SJSA1 (cell line): ENCODE data around the gene NOTCH1. TPM values are rescaled to one million over a fixed set of nuclear protein-coding genes. Genes with fewer than 3 reads are reported as not detected.

Experiments
- total RNA-seq: library from RNA; depleted of rRNA; stranded (reverse); fragments of >200 nt; shearing (Covaris generic); gene quantifications from 2 replicates; pipeline ENCODE4 v1.2.3, GENCODE V29; 2014; rRNA removed

The NOTCH1 gene
- total RNA-seq, 1 experiment from 2014 or later: 8.0 TPM

Other genes starting within 250 kb of the NOTCH1 start
- not detected in 2 replicates for gene CCDC187, start 242.0 kb downstream of the NOTCH1 start, total RNA-seq
- gene GPSM1, start 218.5 kb downstream of the NOTCH1 start, total RNA-seq: 63.0 and 90.4 TPM in 2 replicates
- gene DNLZ, start 182.3 kb downstream of the NOTCH1 start, total RNA-seq: 43.0 and 79.2 TPM in 2 replicates
- gene CARD9, start 172.4 kb downstream of the NOTCH1 start, total RNA-seq: 0.16 and 0.32 TPM in 2 replicates
- gene SNAPC4, start 145.9 kb downstream of the NOTCH1 start, total RNA-seq: 3.7 and 6.3 TPM in 2 replicates
- gene ENTR1, start 135.4 kb downstream of the NOTCH1 start, total RNA-seq: 25.3 and 34.8 TPM in 2 replicates
- gene PMPCA, start 135.4 kb downstream of the NOTCH1 start, total RNA-seq: 47.9 and 58.4 TPM in 2 replicates
- 10.0 and 11.7 TPM in 2 replicates for gene INPP5E, start 106.2 kb downstream of the NOTCH1 start, total RNA-seq
- 14.9 and 15.4 TPM in 2 replicates for gene SEC16A, start 63.0 kb downstream of the NOTCH1 start, total RNA-seq
- 0.08 TPM in 1 of 2 replicates, not detected in the other for gene EGFL7, start 116.9 kb upstream of the NOTCH1 start, total RNA-seq
- 30.1 and 34.0 TPM in 2 replicates for gene AGPAT2, start 141.4 kb upstream of the NOTCH1 start, total RNA-seq
- gene DIPK1B, start 166.5 kb upstream of the NOTCH1 start, total RNA-seq: not detected in 2 replicates
- gene LCN10, start 196.9 kb upstream of the NOTCH1 start, total RNA-seq: not detected in 2 replicates
- not detected in 2 replicates for gene LCN6, start 202.5 kb upstream of the NOTCH1 start, total RNA-seq
- gene LCN8, start 212.2 kb upstream of the NOTCH1 start, total RNA-seq: not detected in 2 replicates
- gene LCN15, start 218.5 kb upstream of the NOTCH1 start, total RNA-seq: not detected in 2 replicates
- 33.5 and 44.6 TPM in 2 replicates for gene TMEM141, start 245.3 kb upstream of the NOTCH1 start, total RNA-seq